Aorta (tissue), 5 donors: Measurements from ENCODE around the gene MPV17L2. TPM values are rescaled to one million over a fixed set of nuclear protein-coding genes. Genes with fewer than 3 reads are reported as not detected.

Experiments
- ATAC-seq: fragments of 200-7000 bp; cut with Tn5 transposase; one replicate; pipeline ENCODE4 v1.9.1; 2022; ENCODE audit warnings: moderate library complexity; ENCODE audit not compliant: low FRiP score
- DNase-seq, 2 donors: peaks; one replicate each; pipeline ENCODE4 v3.0.0-alpha.2; 2020
- H3K27ac ChIP-seq, 2 donors: one replicate each; pipeline ENCODE4 v1.5.1; 2013; ENCODE audit warnings: low read length in 2 of 2, mild to moderate bottlenecking in 2 of 2, moderate library complexity in 2 of 2, control low read depth in 1 of 2, inconsistent platforms in 1 of 2, low read depth in 1 of 2
- H3K27me3 ChIP-seq, 2 donors: one replicate each; pipeline ENCODE4 v1.6.1; 2013; ENCODE audit warnings: control low read depth in 1 of 2, low read length in 1 of 2, mild to moderate bottlenecking in 1 of 2, moderate library complexity in 1 of 2; ENCODE audit not compliant: insufficient read depth in 2 of 2, control insufficient read depth in 1 of 2
- H3K36me3 ChIP-seq, 2 donors: one replicate each; pipeline ENCODE4 v1.6.1; 2013; ENCODE audit warnings: control low read depth in 1 of 2, low read length in 1 of 2, mild to moderate bottlenecking in 1 of 2; ENCODE audit not compliant: insufficient read depth in 2 of 2, control insufficient read depth in 1 of 2
- H3K4me1 ChIP-seq, 2 donors: one replicate each; pipeline ENCODE4 v1.6.1; 2013; ENCODE audit warnings: low read length in 2 of 2, control low read depth in 1 of 2, mild to moderate bottlenecking in 1 of 2, moderate library complexity in 1 of 2; ENCODE audit not compliant: insufficient read depth in 2 of 2, control insufficient read depth in 1 of 2
- H3K4me3 ChIP-seq, 2 donors: one replicate each; pipeline ENCODE4 v1.5.1; 2013; ENCODE audit warnings: low read length in 2 of 2, control low read depth in 1 of 2, mild to moderate bottlenecking in 1 of 2
- H3K9me3 ChIP-seq: one replicate; pipeline ENCODE4 v1.6.1; 2013; ENCODE audit warnings: mild to moderate bottlenecking, low read length; ENCODE audit not compliant: control insufficient read depth
- WGBS, 2 donors: extraction: QIAGEN DNeasy Blood & Tissue Kit; methylation state at CpG; one replicate each; pipeline ENCODE4 v1.1.7; 2013; 5-methylcytosine and 5-hydroxymethylcytosine counted together
- intact Hi-C, 2 donors: fragments of 100-400 bp; cut with DNase I; formaldehyde crosslinking; loops; one replicate each; pipeline versions ENCODE4 v1.14.2 to v1.15.0; 2022
- polyA plus RNA-seq, 2 donors: library from polyadenylated mRNA; stranded (reverse); fragments of 200-250 nt; gene quantifications; one replicate each; pipeline ENCODE4 v1.2.3, GENCODE V29; 2013
- total RNA-seq, 2 donors: library from RNA; stranded (reverse); fragmentation: NEBNext Ultra II Directional; extraction: Animal tissue kit (Norgen Biotek cat#: 25700); gene quantifications; one replicate each; pipeline ENCODE4 v1.2.1, GENCODE V29; 2021
- donor health status: healthy with polysubstance abuse.
- donor health status: Bipolar disorder and iron deficiency.
- donor health status: DM: no; HTN: no; CAD: no.
- donor health status: DM: no; HTN: no; CAD: no.
- donor health status: DM: yes; HTN: yes; CAD: no.

Gene MPV17L2
- total and polyA plus RNA-seq, 4 donors: 5.7 to 12.2 (median 6.2) TPM

GRCh38 chr19:18167011-18167410, 26.0 kb upstream of the MPV17L2 start:
- Histone ChIP-seq H3K27me3 (no peaks in the 10 kb centered on the region), H3K4me3 (no peak overlapping the region), H3K27ac (no peak overlapping the region), H3K36me3 (no peaks in the 10 kb centered on the region), H3K4me1 (no peaks in the 10 kb centered on the region), H3K9me3 (no peaks in the 10 kb centered on the region)
- intact Hi-C loops: no loop called here
- WGBS, 2 donors: 93 to 94% methylated on average over 21 of the region's 21 CpGs
- no peak for ATAC-seq
- DNase-seq: no peak

- intact Hi-C loops: no loop called here
- DNase-seq: peak in 1 of 2 donors; percentile 56
- WGBS, 2 donors: 67 to 68% methylated on average over 14 of the region's 14 CpGs
- no peaks in the 10 kb centered on the region for H3K36me3 ChIP-seq
- peak; percentile 72 for ATAC-seq
- H3K27me3 ChIP-seq: no peaks in the 10 kb centered on the region
- no peak overlapping the region for H3K27ac ChIP-seq
- H3K4me3 ChIP-seq: no peak overlapping the region
- H3K9me3 ChIP-seq: no peaks in the 10 kb centered on the region
- no peaks in the 10 kb centered on the region for H3K4me1 ChIP-seq
Observed at GRCh38 chr19:18167975-18168645, 24.9 kb upstream of the MPV17L2 start.

- intact Hi-C loops: no loop called here
- 94 to 95% methylated on average over 65 to 66 of the region's 66 CpGs for WGBS, 2 donors
- Histone ChIP-seq H3K4me1 (no peaks in the 10 kb centered on the region), H3K27me3 (no peaks in the 10 kb centered on the region), H3K36me3 (no peaks in the 10 kb centered on the region), H3K4me3 (no peak overlapping the region), H3K27ac (no peak overlapping the region), H3K9me3 (no peaks in the 10 kb centered on the region)
- DNase-seq (peak in 1 of 2 donors; percentile 57), ATAC-seq (no peak)
Observed at GRCh38 chr19:18168673-18169381, 24.2 kb upstream of the MPV17L2 start.

GRCh38 chr19:18170714-18171255, 22.2 kb upstream of the MPV17L2 start:
- no peak overlapping the region for H3K27ac ChIP-seq
- H3K9me3 ChIP-seq: no peaks in the 10 kb centered on the region
- H3K36me3 ChIP-seq: no peaks in the 10 kb centered on the region
- intact Hi-C loops: no loop called here
- DNase-seq: peak in 1 of 2 donors; percentile 79
- no peaks in the 10 kb centered on the region for H3K4me1 ChIP-seq
- 72 to 75% methylated on average over 16 of the region's 16 CpGs for WGBS, 2 donors
- no peak overlapping the region for H3K4me3 ChIP-seq
- ATAC-seq: no peak
- H3K27me3 ChIP-seq: no peaks in the 10 kb centered on the region

- intact Hi-C loops: no loop called here
- Histone ChIP-seq H3K9me3 (no peaks in the 10 kb centered on the region), H3K27me3 (no peaks in the 10 kb centered on the region), H3K36me3 (no peaks in the 10 kb centered on the region), H3K4me3 (no peak overlapping the region), H3K4me1 (no peaks in the 10 kb centered on the region), H3K27ac (no peak overlapping the region)
- DNase-seq (peak in 1 of 2 donors; percentile 62), ATAC-seq (no peak)
- 85 to 86% methylated on average over 8 of the region's 8 CpGs for WGBS, 2 donors
Observed at GRCh38 chr19:18171605-18172327, 21.3 kb upstream of the MPV17L2 start.

- WGBS, 2 donors: 84 to 91% methylated on average over 7 of the region's 7 CpGs
- H3K27ac ChIP-seq: no peak overlapping the region
Observed at GRCh38 chr19:18172331-18173053, 20.5 kb upstream of the MPV17L2 start.

GRCh38 chr19:18173054-18173571, 19.9 kb upstream of the MPV17L2 start:
- Histone ChIP-seq H3K4me1 (no peaks in the 10 kb centered on the region), H3K27me3 (no peaks in the 10 kb centered on the region), H3K9me3 (no peaks in the 10 kb centered on the region), H3K36me3 (no peaks in the 10 kb centered on the region), H3K4me3 (no peak overlapping the region), H3K27ac (no peak overlapping the region)
- 42 to 43% methylated on average over 17 to 18 of the region's 18 CpGs for WGBS, 2 donors
- peak; percentile 87 to 93 for DNase-seq
- intact Hi-C loops: no loop called here
- peak; percentile 14 for ATAC-seq

More at GRCh38 chr19:18172331-18173053, 20.5 kb upstream of the MPV17L2 start:
- no peak overlapping the region for H3K4me3 ChIP-seq
- no peaks in the 10 kb centered on the region for H3K9me3 ChIP-seq
- DNase-seq: no peak
- H3K36me3 ChIP-seq: no peaks in the 10 kb centered on the region
- no peak for ATAC-seq
- intact Hi-C loops: no loop called here
- no peaks in the 10 kb centered on the region for H3K27me3 ChIP-seq
- no peaks in the 10 kb centered on the region for H3K4me1 ChIP-seq
